Measurements from ENCODE around the gene SLC2A4.
A peak's percentile ranks its signal among the peaks of the same experiment; 100 is the strongest.
"Not testable (repeated sequence)": the region's sequence is repeated elsewhere in the genome, so short reads cannot be mapped to it uniquely, and the experiment has no call there.

SLC2A4 gene

DNA sequence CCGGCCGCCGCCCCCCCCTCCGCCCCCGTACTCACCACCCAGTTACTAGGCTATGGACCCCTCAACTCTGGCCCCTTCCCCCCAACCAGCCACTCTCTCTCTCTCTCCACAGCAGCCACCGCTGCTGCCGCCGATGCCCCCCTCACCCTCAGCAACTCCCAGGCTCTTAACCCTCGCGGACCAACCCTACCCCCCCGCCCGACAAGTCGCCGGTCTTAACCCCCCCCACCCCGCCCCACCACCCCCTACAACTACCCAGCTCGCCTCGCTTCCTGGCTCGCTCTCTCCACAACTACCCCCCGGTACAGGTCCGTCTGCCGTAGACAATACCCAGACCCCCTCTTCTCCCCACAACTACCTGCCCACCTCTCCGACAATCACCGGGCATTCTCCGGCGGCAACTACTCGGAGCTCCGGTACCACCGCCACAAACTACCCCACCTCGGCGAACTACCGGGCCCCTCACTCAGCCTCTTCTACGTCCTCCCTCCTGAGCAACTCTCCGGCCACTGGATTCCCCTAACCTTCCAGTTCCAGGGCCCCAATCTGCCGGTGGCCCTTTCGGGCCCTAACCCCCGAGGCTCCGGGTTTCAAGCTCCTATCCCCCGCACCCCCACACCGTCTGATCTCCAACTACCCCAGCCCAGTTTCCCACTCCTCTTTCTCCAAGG is 43.0 kb upstream of the SLC2A4 start:
- Histone ChIP-seq H3K27ac (ENCODE audit: low read depth in 2 of 2, low read length in 2 of 2) (peak overlapping the region; percentile 89 to 97), H3K9me3 (ENCODE audit: control insufficient read depth in 2 of 2, low read length in 2 of 2) (no peaks in the 10 kb centered on the region), H3K9ac (ENCODE audit: low read depth in 1 of 2, low read length in 2 of 2) (peak overlapping the region; percentile 91 to 98), H3K36me3 (ENCODE audit: control insufficient read depth in 2 of 2, insufficient read depth in 2 of 2, low read length in 2 of 2) (peaks cover 15 to 26% of the 10 kb centered on the region in 2 donors), H3K4me3 (ENCODE audit: low read length in 2 of 2) (peak overlapping the region; percentile 87 to 93), H3K4me1 (ENCODE audit: control insufficient read depth in 2 of 2, insufficient read depth in 2 of 2, low read length in 2 of 2) (peaks cover 43% of the 10 kb centered on the region in 2 donors), H3K27me3 (ENCODE audit: control insufficient read depth in 2 of 2, insufficient read depth in 2 of 2, low read length in 2 of 2) (no peaks in the 10 kb centered on the region)

GRCh38 chr17:7239091-7240027 is 42.2 kb upstream of the SLC2A4 start, which contains the start of gene PHF23:
TSS of gene PHF23 (minus strand) at chr17:7239457. CDS start at chr17:7239279, 178 bp downstream.
- H3K9me3 ChIP-seq (ENCODE audit: control insufficient read depth in 2 of 2, low read length in 2 of 2): no peaks in the 10 kb centered on the region
- H3K4me3 ChIP-seq (ENCODE audit: low read length in 2 of 2): peak within 1 kb of the TSS; percentile 87 to 99
- peaks cover 19 to 33% of the 10 kb centered on the region in 2 donors for H3K36me3 ChIP-seq (ENCODE audit: control insufficient read depth in 2 of 2, insufficient read depth in 2 of 2, low read length in 2 of 2)
- peak within 1 kb of the TSS; percentile 89 to 97 for H3K27ac ChIP-seq (ENCODE audit: low read depth in 2 of 2, low read length in 2 of 2)
- H3K9ac ChIP-seq (ENCODE audit: low read depth in 1 of 2, low read length in 2 of 2): peak within 1 kb of the TSS; percentile 98
- H3K27me3 ChIP-seq (ENCODE audit: control insufficient read depth in 2 of 2, insufficient read depth in 2 of 2, low read length in 2 of 2): no peaks in the 10 kb centered on the region
- H3K4me1 ChIP-seq (ENCODE audit: control insufficient read depth in 2 of 2, insufficient read depth in 2 of 2, low read length in 2 of 2): peaks cover 38 to 40% of the 10 kb centered on the region in 2 donors

DNA sequence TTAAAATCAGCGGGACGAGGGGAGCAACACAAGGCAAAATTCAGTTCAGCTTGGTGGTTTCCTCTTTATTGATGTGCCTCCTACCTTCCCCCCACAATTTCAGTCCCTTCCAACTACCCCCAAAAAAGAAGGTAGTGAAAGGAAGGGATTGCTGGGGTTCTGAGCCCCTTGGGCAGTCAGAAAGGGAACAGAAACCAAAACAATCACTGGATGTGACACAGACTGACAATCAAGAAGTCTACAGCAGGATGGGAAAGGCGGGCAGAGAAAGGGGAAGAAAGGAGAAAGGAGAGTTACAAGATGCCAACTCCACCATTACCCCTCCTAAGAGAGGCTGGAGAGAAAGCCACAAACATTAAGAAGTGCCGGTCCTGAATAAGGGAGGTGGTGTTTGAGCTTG is 41.1 kb upstream of the SLC2A4 start:
- Histone ChIP-seq H3K27ac (ENCODE audit: low read depth in 2 of 2, low read length in 2 of 2) (peak overlapping the region in 1 of 2 donors; percentile 43), H3K4me1 (ENCODE audit: control insufficient read depth in 2 of 2, insufficient read depth in 2 of 2, low read length in 2 of 2) (peaks cover 29 to 31% of the 10 kb centered on the region in 2 donors), H3K27me3 (ENCODE audit: control insufficient read depth in 2 of 2, insufficient read depth in 2 of 2, low read length in 2 of 2) (no peaks in the 10 kb centered on the region), H3K9ac (ENCODE audit: low read depth in 1 of 2, low read length in 2 of 2) (peak overlapping the region; percentile 98 to 100), H3K4me3 (ENCODE audit: low read length in 2 of 2) (peak overlapping the region; percentile 91 to 99), H3K9me3 (ENCODE audit: control insufficient read depth in 2 of 2, low read length in 2 of 2) (no peaks in the 10 kb centered on the region), H3K36me3 (ENCODE audit: control insufficient read depth in 2 of 2, insufficient read depth in 2 of 2, low read length in 2 of 2) (peaks cover 23 to 36% of the 10 kb centered on the region in 2 donors)

- Histone ChIP-seq H3K4me3 (ENCODE audit: low read length in 2 of 2) (peak overlapping the region; percentile 91 to 99), H3K27me3 (ENCODE audit: control insufficient read depth in 2 of 2, insufficient read depth in 2 of 2, low read length in 2 of 2) (no peaks in the 10 kb centered on the region), H3K9ac (ENCODE audit: low read depth in 1 of 2, low read length in 2 of 2) (peak overlapping the region; percentile 98 to 100), H3K27ac (ENCODE audit: low read depth in 2 of 2, low read length in 2 of 2) (peak overlapping the region; percentile 100), H3K9me3 (ENCODE audit: control insufficient read depth in 2 of 2, low read length in 2 of 2) (no peaks in the 10 kb centered on the region), H3K4me1 (ENCODE audit: control insufficient read depth in 2 of 2, insufficient read depth in 2 of 2, low read length in 2 of 2) (peaks cover 25 to 29% of the 10 kb centered on the region in 2 donors), H3K36me3 (ENCODE audit: control insufficient read depth in 2 of 2, insufficient read depth in 2 of 2, low read length in 2 of 2) (peaks cover 26 to 33% of the 10 kb centered on the region in 2 donors)
These were observed 40.3 kb upstream of the SLC2A4 start for GRCh38 chr17:7241090-7241733.

DNA sequence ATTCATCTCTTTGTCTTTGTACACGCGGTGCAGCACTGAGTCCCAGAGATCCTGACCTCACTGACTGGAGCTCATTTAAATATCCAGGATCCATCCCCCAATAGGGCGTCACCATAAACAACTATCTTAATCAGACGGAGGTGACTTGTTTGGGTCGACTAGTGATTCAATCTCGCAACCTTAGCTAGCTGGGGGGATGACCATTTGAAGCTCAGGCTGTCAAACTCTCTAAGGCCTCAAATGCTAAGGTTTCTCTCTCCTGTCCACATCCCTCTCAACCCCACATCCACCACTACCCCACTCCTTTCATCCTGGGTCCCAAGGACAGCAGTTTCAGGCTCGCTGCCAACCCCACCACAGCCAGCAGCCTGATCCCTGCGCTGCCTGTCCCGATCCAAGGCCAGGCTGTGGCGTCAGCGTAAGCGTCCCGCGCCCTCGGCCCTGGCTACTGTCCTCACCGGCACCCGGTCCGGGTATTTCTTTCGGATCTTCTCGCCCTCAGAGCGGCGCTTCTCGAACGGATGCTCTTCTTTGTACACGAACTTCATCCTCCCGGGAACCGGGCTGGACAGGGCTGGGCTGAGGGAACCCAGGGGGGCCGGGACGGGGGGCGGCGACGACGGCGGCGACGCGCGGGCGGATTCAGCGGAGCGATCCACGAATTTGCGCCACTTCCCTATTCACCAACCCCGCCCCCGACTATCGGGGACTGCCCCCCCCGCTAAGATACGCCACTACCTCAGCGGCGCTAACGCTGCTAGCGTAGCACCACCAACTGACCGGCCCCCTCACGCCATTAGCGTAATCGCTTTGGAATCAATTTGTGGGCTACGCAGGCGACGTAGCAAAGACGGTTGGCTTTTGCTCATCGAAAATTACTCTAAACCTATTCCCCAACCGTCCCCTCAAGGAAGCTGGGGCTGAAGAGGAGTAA is 39.5 kb upstream of the SLC2A4 start, which contains the start of gene GABARAP:
Gene GABARAP, minus strand, starts transcription at position 667 of the 934 bp plus-strand sequence. Its CDS starts 119 bp downstream, at position 548.
- Histone ChIP-seq H3K9ac (ENCODE audit: low read depth in 1 of 2, low read length in 2 of 2) (peak within 1 kb of the TSS; percentile 98 to 100), H3K36me3 (ENCODE audit: control insufficient read depth in 2 of 2, insufficient read depth in 2 of 2, low read length in 2 of 2) (peaks cover 33 to 36% of the 10 kb centered on the region in 2 donors), H3K27ac (ENCODE audit: low read depth in 2 of 2, low read length in 2 of 2) (peak within 1 kb of the TSS; percentile 100), H3K4me1 (ENCODE audit: control insufficient read depth in 2 of 2, insufficient read depth in 2 of 2, low read length in 2 of 2) (peaks cover 24 to 27% of the 10 kb centered on the region in 2 donors), H3K27me3 (ENCODE audit: control insufficient read depth in 2 of 2, insufficient read depth in 2 of 2, low read length in 2 of 2) (no peaks in the 10 kb centered on the region), H3K4me3 (ENCODE audit: low read length in 2 of 2) (peak within 1 kb of the TSS; percentile 91 to 99), H3K9me3 (ENCODE audit: control insufficient read depth in 2 of 2, low read length in 2 of 2) (no peaks in the 10 kb centered on the region)

DNA sequence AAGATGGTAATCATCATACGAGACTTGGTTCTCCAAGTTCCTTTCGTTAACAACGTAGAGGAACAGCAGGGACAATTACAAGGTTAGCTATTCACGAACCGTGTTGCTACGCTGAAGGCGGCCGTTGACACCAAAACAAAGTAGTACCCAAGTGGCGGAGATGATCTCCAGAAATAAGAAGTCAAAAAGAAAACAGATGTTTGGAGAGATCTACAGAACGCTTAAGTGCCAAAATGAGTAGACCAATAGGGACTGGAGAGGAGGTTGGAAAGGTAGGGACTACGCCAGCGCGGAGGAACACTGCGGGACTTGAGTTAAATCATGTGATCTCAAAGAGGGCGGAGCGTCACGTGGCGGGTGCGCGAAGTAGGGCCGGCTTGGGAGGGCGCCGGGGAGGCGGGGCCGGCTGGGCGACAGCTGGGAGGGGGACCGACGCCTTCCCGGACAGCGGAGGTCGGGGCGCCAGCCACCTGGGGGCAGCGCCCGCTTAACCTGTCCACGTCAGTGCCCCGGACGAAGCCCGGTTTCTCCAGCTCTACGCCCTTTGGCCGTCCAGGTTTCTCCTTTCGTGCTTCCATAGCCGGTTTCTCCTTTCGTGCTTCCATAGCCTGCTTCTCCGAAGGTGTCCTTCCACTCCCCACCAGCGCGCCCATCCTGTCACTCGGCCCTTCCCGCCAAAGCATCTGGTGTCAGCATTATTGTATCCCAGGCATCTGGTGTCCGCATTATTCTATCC is 38.6 kb upstream of the SLC2A4 start:
- peak overlapping the region; percentile 91 to 99 for H3K4me3 ChIP-seq (ENCODE audit: low read length in 2 of 2)
- H3K9ac ChIP-seq (ENCODE audit: low read depth in 1 of 2, low read length in 2 of 2): peak overlapping the region; percentile 98 to 100
- H3K36me3 ChIP-seq (ENCODE audit: control insufficient read depth in 2 of 2, insufficient read depth in 2 of 2, low read length in 2 of 2): peaks cover 33 to 37% of the 10 kb centered on the region in 2 donors
- H3K27me3 ChIP-seq (ENCODE audit: control insufficient read depth in 2 of 2, insufficient read depth in 2 of 2, low read length in 2 of 2): no peaks in the 10 kb centered on the region
- H3K27ac ChIP-seq (ENCODE audit: low read depth in 2 of 2, low read length in 2 of 2): peak overlapping the region; percentile 100
- H3K4me1 ChIP-seq (ENCODE audit: control insufficient read depth in 2 of 2, insufficient read depth in 2 of 2, low read length in 2 of 2): peaks cover 19 to 22% of the 10 kb centered on the region in 2 donors
- no peaks in the 10 kb centered on the region for H3K9me3 ChIP-seq (ENCODE audit: control insufficient read depth in 2 of 2, low read length in 2 of 2)

- Histone ChIP-seq H3K4me3 (ENCODE audit: low read length in 2 of 2) (peak overlapping the region; percentile 91 to 99), H3K27me3 (ENCODE audit: control insufficient read depth in 2 of 2, insufficient read depth in 2 of 2, low read length in 2 of 2) (no peaks in the 10 kb centered on the region), H3K36me3 (ENCODE audit: control insufficient read depth in 2 of 2, insufficient read depth in 2 of 2, low read length in 2 of 2) (peaks cover 33 to 37% of the 10 kb centered on the region in 2 donors), H3K27ac (ENCODE audit: low read depth in 2 of 2, low read length in 2 of 2) (peak overlapping the region; percentile 100), H3K4me1 (ENCODE audit: control insufficient read depth in 2 of 2, insufficient read depth in 2 of 2, low read length in 2 of 2) (peaks cover 19 to 22% of the 10 kb centered on the region in 2 donors), H3K9ac (ENCODE audit: low read depth in 1 of 2, low read length in 2 of 2) (peak overlapping the region; percentile 98 to 100), H3K9me3 (ENCODE audit: control insufficient read depth in 2 of 2, low read length in 2 of 2) (no peaks in the 10 kb centered on the region)
These were observed 38.1 kb upstream of the SLC2A4 start for GRCh38 chr17:7243453-7243729.

GRCh38 chr17:7243838-7244237 is 37.7 kb upstream of the SLC2A4 start:
- H3K4me3 ChIP-seq (ENCODE audit: low read length in 2 of 2); H3K9me3 ChIP-seq (ENCODE audit: control insufficient read depth in 2 of 2, low read length in 2 of 2); H3K27me3 ChIP-seq (ENCODE audit: control insufficient read depth in 2 of 2, insufficient read depth in 2 of 2, low read length in 2 of 2): not testable (repeated sequence)
- Histone ChIP-seq H3K36me3 (ENCODE audit: control insufficient read depth in 2 of 2, insufficient read depth in 2 of 2, low read length in 2 of 2) (peaks cover 33 to 40% of the 10 kb centered on the region in 2 donors), H3K4me1 (ENCODE audit: control insufficient read depth in 2 of 2, insufficient read depth in 2 of 2, low read length in 2 of 2) (peaks cover 22 to 23% of the 10 kb centered on the region in 2 donors), H3K27ac (ENCODE audit: low read depth in 2 of 2, low read length in 2 of 2) (peak overlapping the region in 1 of 2 donors; percentile 100), H3K9ac (ENCODE audit: low read depth in 1 of 2, low read length in 2 of 2) (peak overlapping the region in 1 of 2 donors; percentile 98)
